Measurements from ENCODE around the gene ZNF280C. TPM values are rescaled to one million over a fixed set of nuclear protein-coding genes. Genes with fewer than 3 reads are reported as not detected.

The ZNF280C gene
- total and polyA plus RNA-seq, 12 donors, result 0.39 to 2.4 (median 1.6) TPM

GRCh38 chrX:130204647-130205046 lies 64.1 kb downstream of the ZNF280C start:
- no peaks in the 10 kb centered on the region for H3K4me1 ChIP-seq
- TF ChIP-seq, protein P1, sequence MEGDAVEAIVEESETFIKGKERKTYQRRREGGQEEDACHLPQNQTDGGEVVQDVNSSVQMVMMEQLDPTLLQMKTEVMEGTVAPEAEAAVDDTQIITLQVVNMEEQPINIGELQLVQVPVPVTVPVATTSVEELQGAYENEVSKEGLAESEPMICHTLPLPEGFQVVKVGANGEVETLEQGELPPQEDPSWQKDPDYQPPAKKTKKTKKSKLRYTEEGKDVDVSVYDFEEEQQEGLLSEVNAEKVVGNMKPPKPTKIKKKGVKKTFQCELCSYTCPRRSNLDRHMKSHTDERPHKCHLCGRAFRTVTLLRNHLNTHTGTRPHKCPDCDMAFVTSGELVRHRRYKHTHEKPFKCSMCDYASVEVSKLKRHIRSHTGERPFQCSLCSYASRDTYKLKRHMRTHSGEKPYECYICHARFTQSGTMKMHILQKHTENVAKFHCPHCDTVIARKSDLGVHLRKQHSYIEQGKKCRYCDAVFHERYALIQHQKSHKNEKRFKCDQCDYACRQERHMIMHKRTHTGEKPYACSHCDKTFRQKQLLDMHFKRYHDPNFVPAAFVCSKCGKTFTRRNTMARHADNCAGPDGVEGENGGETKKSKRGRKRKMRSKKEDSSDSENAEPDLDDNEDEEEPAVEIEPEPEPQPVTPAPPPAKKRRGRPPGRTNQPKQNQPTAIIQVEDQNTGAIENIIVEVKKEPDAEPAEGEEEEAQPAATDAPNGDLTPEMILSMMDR (IDR thresholded peaks at IDR 0.05), result no peak
- no peak overlapping the region for H3K4me3 ChIP-seq
- H3K27ac ChIP-seq, result no peak overlapping the region
- intact Hi-C loops (cut with DNase I), result no loop called here
- H3K9me3 ChIP-seq, result no peaks in the 10 kb centered on the region
- peaks cover 0 to 36% (median 0%) of the 10 kb centered on the region in 9 donors for H3K36me3 ChIP-seq
- no peak for ATAC-seq
- 95 to 100% methylated on average over 1 of the region's 1 CpG for WGBS, 2 donors
- no peaks in the 10 kb centered on the region for H3K27me3 ChIP-seq
- DNase-seq, result no peak

- no peak overlapping the region for H3K27ac ChIP-seq
- intact Hi-C loops (cut with DNase I), result loop anchor here in 6 of 10 donors (5.0 to 10.0 kb wide), 4 partner anchors 73 to 593 kb away; no protein-coding TSS in a partner anchor
- H3K9me3 ChIP-seq, result no peaks in the 10 kb centered on the region
- no peaks in the 10 kb centered on the region for H3K4me1 ChIP-seq
- TF ChIP-seq, protein P1 (IDR thresholded peaks at IDR 0.05), result no peak
- no peaks in the 10 kb centered on the region for H3K27me3 ChIP-seq
- WGBS, 2 donors, result 69 to 72% methylated on average over 5 of the region's 5 CpGs
- ATAC-seq (no peak), DNase-seq (no peak)
- no peak overlapping the region for H3K4me3 ChIP-seq
- peaks cover 0 to 4% (median 0%) of the 10 kb centered on the region in 9 donors for H3K36me3 ChIP-seq
Observed at GRCh38 chrX:130197464-130197863, 71.2 kb downstream of the ZNF280C start.

DNA sequence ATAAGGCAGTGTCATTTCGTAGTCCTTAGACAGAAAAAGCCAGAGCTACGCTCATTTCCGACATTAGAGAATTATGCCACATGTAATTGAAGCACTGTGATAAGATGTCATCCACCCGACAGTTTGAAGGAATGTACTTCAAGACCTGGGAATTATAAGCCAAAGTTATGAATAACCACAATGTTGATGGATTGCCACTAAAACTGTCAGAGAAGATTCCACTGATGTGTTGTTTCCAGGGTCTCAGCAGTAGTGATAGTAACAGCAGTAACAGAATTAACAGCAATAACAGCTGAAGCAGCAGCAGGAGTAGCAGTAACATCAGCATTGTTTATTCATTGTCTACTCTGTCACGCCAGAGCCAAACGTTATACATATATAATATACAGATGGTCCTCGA lies 72.2 kb downstream of the ZNF280C start:
- H3K36me3 ChIP-seq, result no peaks in the 10 kb centered on the region
- H3K4me3 ChIP-seq, result no peak overlapping the region
- no peaks in the 10 kb centered on the region for H3K4me1 ChIP-seq
- TF ChIP-seq, protein P1 (IDR thresholded peaks at IDR 0.05), result no peak
- no peak for ATAC-seq
- no peaks in the 10 kb centered on the region for H3K27me3 ChIP-seq
- no peak for DNase-seq
- no peak overlapping the region for H3K27ac ChIP-seq
- WGBS, 2 donors, result 65 to 72% methylated on average over 7 of the region's 7 CpGs
- H3K9me3 ChIP-seq, result no peaks in the 10 kb centered on the region
- intact Hi-C loops (cut with DNase I), result loop anchor here in 6 of 10 donors (5.0 to 10.0 kb wide), 4 partner anchors 72 to 592 kb away; no protein-coding TSS in a partner anchor

- Histone ChIP-seq H3K4me1 (no peaks in the 10 kb centered on the region), H3K27ac (no peak overlapping the region), H3K9me3 (no peaks in the 10 kb centered on the region), H3K27me3 (no peaks in the 10 kb centered on the region), H3K36me3 (no peaks in the 10 kb centered on the region), H3K4me3 (no peak overlapping the region)
- intact Hi-C loops (cut with DNase I), result loop anchor here in 8 of 10 donors (5.0 to 10.0 kb wide), 5 partner anchors 66 to 586 kb away; no protein-coding TSS in a partner anchor
- TF ChIP-seq, protein P1 (IDR thresholded peaks at IDR 0.05), result no peak
- 91 to 96% methylated on average over 4 of the region's 4 CpGs for WGBS, 2 donors
- no peak for ATAC-seq
- DNase-seq, result no peak
Observed at GRCh38 chrX:130190801-130191200, 77.9 kb downstream of the ZNF280C start.
